ENCODE measurements around the gene ARID4B. TPM values are rescaled to one million over a fixed set of nuclear protein-coding genes. Genes with fewer than 3 reads are reported as not detected.

ARID4B gene
- total RNA-seq, 1 experiment from 2014 or later: 34.0 TPM

- no peak overlapping the region for H3K4me2 ChIP-seq (ENCODE audit: insufficient read depth, insufficient read length, low read length)
- no peak overlapping the region for H3K56ac ChIP-seq (ENCODE audit: insufficient read length, low read depth, low read length)
- H3K9me3 ChIP-seq (ENCODE audit: control insufficient read depth, low read depth, low read length): no peaks in the 10 kb centered on the region
- H3K4ac ChIP-seq (ENCODE audit: low read depth, low read length): no peak overlapping the region
- H4K91ac ChIP-seq (ENCODE audit: insufficient read length, low read depth, low read length): no peak overlapping the region
- no peak overlapping the region for H3K27ac Mint-ChIP-seq
- H2BK5ac ChIP-seq (ENCODE audit: insufficient read length, low read length): no peak overlapping the region
- no peaks in the 10 kb centered on the region for H3K27me3 Mint-ChIP-seq (ENCODE audit: low read depth)
- H3K79me1 ChIP-seq (ENCODE audit: insufficient read depth, low read depth, low read length, poor library complexity, severe bottlenecking): no peaks in the 10 kb centered on the region
- H2BK15ac ChIP-seq (ENCODE audit: low read depth, low read length): no peak overlapping the region
- H3K23ac ChIP-seq (ENCODE audit: insufficient read length, low read depth, low read length): no peak overlapping the region
- no peak overlapping the region for H4K5ac ChIP-seq (ENCODE audit: insufficient read length, low read depth, low read length)
- H3K36me3 Mint-ChIP-seq (ENCODE audit: insufficient read depth in 1 of 3, low read depth in 3 of 3): peaks cover 5 to 63% (median 43%) of the 10 kb centered on the region in 3 experiments; a peak in 6 of 7 replicates
- TF ChIP-seq, protein P1, sequence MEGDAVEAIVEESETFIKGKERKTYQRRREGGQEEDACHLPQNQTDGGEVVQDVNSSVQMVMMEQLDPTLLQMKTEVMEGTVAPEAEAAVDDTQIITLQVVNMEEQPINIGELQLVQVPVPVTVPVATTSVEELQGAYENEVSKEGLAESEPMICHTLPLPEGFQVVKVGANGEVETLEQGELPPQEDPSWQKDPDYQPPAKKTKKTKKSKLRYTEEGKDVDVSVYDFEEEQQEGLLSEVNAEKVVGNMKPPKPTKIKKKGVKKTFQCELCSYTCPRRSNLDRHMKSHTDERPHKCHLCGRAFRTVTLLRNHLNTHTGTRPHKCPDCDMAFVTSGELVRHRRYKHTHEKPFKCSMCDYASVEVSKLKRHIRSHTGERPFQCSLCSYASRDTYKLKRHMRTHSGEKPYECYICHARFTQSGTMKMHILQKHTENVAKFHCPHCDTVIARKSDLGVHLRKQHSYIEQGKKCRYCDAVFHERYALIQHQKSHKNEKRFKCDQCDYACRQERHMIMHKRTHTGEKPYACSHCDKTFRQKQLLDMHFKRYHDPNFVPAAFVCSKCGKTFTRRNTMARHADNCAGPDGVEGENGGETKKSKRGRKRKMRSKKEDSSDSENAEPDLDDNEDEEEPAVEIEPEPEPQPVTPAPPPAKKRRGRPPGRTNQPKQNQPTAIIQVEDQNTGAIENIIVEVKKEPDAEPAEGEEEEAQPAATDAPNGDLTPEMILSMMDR (conservative IDR thresholded peaks at IDR 0.05): no peak
- no peak overlapping the region for H3K18ac ChIP-seq (ENCODE audit: insufficient read length, low read depth, low read length)
- no peak overlapping the region for H3K4me3 Mint-ChIP-seq
- no peak overlapping the region for H2AFZ ChIP-seq (ENCODE audit: low read length)
- no peak overlapping the region for H4K8ac ChIP-seq (replicated peaks; ENCODE audit: insufficient read length, low read depth, low read length)
- no peaks in the 10 kb centered on the region for H3K4me1 ChIP-seq (ENCODE audit: insufficient read depth, low read length)
- no peaks in the 10 kb centered on the region for H3K23me2 ChIP-seq (ENCODE audit: insufficient read length, low read depth, low read length, poor library complexity, severe bottlenecking)
- H3K4me1 Mint-ChIP-seq: peaks cover 0 to 5% of the 10 kb centered on the region in 2 experiments; a peak in 2 of 4 replicates
- no peak overlapping the region for H3K9ac ChIP-seq (ENCODE audit: extremely low read depth, insufficient read length, low read length)
- no peak overlapping the region for H2AK5ac ChIP-seq (ENCODE audit: insufficient read length, low read length)
- no peak overlapping the region for H3K27ac ChIP-seq (ENCODE audit: insufficient read length, low read depth, low read length)
- H2BK20ac ChIP-seq (ENCODE audit: low read depth, low read length, poor library complexity, severe bottlenecking): no peak overlapping the region
- H4K20me1 ChIP-seq (ENCODE audit: control insufficient read depth, insufficient read depth, insufficient read length): no peaks in the 10 kb centered on the region
- H3K9me3 Mint-ChIP-seq: no peaks in the 10 kb centered on the region
- no peak overlapping the region for H3K14ac ChIP-seq (ENCODE audit: insufficient read depth, low read length)
- no peaks in the 10 kb centered on the region for H3K79me2 ChIP-seq (ENCODE audit: insufficient read depth, low read length)
- H2BK120ac ChIP-seq (ENCODE audit: low read depth, low read length, poor library complexity, severe bottlenecking): no peak overlapping the region
- no CpG with 5 or more reads among the region's 5 CpGs for WGBS (ENCODE audit: extremely low coverage, insufficient read length, low lambda C conversion rate)
- no peak for DNase-seq
- H2BK12ac ChIP-seq (ENCODE audit: insufficient read length, low read depth, low read length): no peak overlapping the region
- H3K27me3 ChIP-seq (ENCODE audit: insufficient read depth, low read length): no peaks in the 10 kb centered on the region
- H3T11ph ChIP-seq (ENCODE audit: low read length): no peak overlapping the region
Observed at GRCh38 chr1:235236128-235236527, 91.9 kb downstream of the ARID4B start.

Data from H9 (cell line).